HL-60 (cell line): ENCODE data around the gene GRK5.

ENCODE experiments used
- CTCF ChIP-seq: IDR thresholded peaks from one replicate; pipeline ENCODE4 v1.5.1; 2011; ENCODE audit warnings: low read length, control low read depth, inconsistent platforms; ENCODE audit not compliant: insufficient read depth
- GABPA ChIP-seq: IDR thresholded peaks from 2 replicates; pipeline ENCODE4 v1.6.1; 2012; ENCODE audit warnings: low read depth
- POLR2AphosphoS5 ChIP-seq: IDR thresholded peaks from 2 replicates; pipeline ENCODE4 v1.6.1; 2012; ENCODE audit warnings: low read depth

GRCh38 chr10:119396709-119397071 is 189.3 kb downstream of the GRK5 start:
- TF ChIP-seq CTCF (no peak), GABPA (no peak), POLR2AphosphoS5 (no peak)
